Prostate gland (tissue), 2 donors: ENCODE results near the gene ZNF547. TPM values are rescaled to one million over a fixed set of nuclear protein-coding genes. Genes with fewer than 3 reads are reported as not detected.

Experiments used
- DNase-seq: peaks from one replicate; pipeline ENCODE4 v3.0.0-alpha.2; 2019; ENCODE audit warnings: low spot score
- H3K27ac ChIP-seq, 2 donors: fragments of 200-600 bp; sonication (generic); 2 replicates each; pipeline ENCODE4 v1.5.1; 2017 to 2019
- H3K27me3 ChIP-seq: fragments of 200-600 bp; sonication (generic); replicated peaks from 2 replicates; pipeline ENCODE4 v1.5.1; 2019; ENCODE audit not compliant: insufficient read depth
- H3K36me3 ChIP-seq, 2 donors: fragments of 200-600 bp; sonication (generic); 1 replicate in 1 of 2; 2 replicates in 1 of 2; pipeline versions ENCODE4 v1.5.1 to v1.8.1; 2017 to 2019
- H3K4me1 ChIP-seq: fragments of 200-600 bp; sonication (generic); replicated peaks from 2 replicates; pipeline ENCODE4 v1.5.1; 2019
- H3K4me3 ChIP-seq, 2 donors: fragments of 200-600 bp; sonication (generic); 2 replicates each; pipeline ENCODE4 v1.5.1; 2017 to 2019
- H3K9me3 ChIP-seq: fragments of 200-600 bp; sonication (generic); 2 replicates; pipeline ENCODE4 v1.5.1; 2017
- CTCF ChIP-seq, 4 experiments: fragments of 200-600 bp in 2 of 4; fragments of 450-650 bp in 2 of 4; sonication (generic) in 2 of 4; IDR thresholded peaks; 1 replicate in 3 of 4; 2 replicates in 1 of 4; pipeline ENCODE4 v1.5.1; 2016 to 2019; ENCODE audit warnings: antibody characterized with exemption in 4 of 4, mild to moderate bottlenecking in 2 of 4, moderate library complexity in 2 of 4
- POLR2A ChIP-seq: fragments of 450-650 bp; IDR thresholded peaks from one replicate; pipeline ENCODE4 v1.6.1; 2016; ENCODE audit warnings: antibody characterized with exemption, mild to moderate bottlenecking
- POLR2AphosphoS5 ChIP-seq: sonication (generic); formaldehyde crosslinking; IDR thresholded peaks from one replicate; pipeline ENCODE4 v1.6.1; 2017; ENCODE audit warnings: antibody characterized with exemption
- WGBS: methylation state at CpG from one replicate; pipeline ENCODE4 v1.1.5; 2018; 5-methylcytosine and 5-hydroxymethylcytosine counted together
- intact Hi-C: fragments of 100-400 bp; cut with DNase I; formaldehyde crosslinking; loops from one replicate; pipeline ENCODE4 v1.14.2; 2022
- total RNA-seq, 2 donors: library from RNA; depleted of rRNA; stranded (reverse); fragments of >200 nt; gene quantifications; one replicate each; pipeline ENCODE4 v1.1.0, GENCODE V29; 2016

Gene ZNF547
- 1 to 10 TPM; 4.3 to 8.2 TPM for total RNA-seq

- no peaks in the 10 kb centered on the region for H3K27me3 ChIP-seq
- TF ChIP-seq POLR2A (peak; percentile 51), POLR2AphosphoS5 (peak; percentile 100), CTCF (IDR thresholded peaks at IDR 0.05) (no peak)
- no peaks in the 10 kb centered on the region for H3K9me3 ChIP-seq
- H3K4me3 ChIP-seq, result peak within 1 kb of the TSS; percentile 78 to 90
- intact Hi-C loops, result no loop called here
- H3K27ac ChIP-seq, result peak within 1 kb of the TSS; percentile 94 to 95
- peak; percentile 99 for DNase-seq
- H3K4me1 ChIP-seq, result no peaks in the 10 kb centered on the region
- no peaks in the 10 kb centered on the region for H3K36me3 ChIP-seq
- WGBS, result under 1% methylated on average over 45 of the region's 47 CpGs
Measured at GRCh38 chr19:57362997-57363687, at the start of gene ZNF547, which contains the start of gene TRAPPC2B. TSS of gene ZNF547 (plus strand) at chr19:57363551. CDS start at chr19:57368556, 5,005 bp downstream. TSS of gene TRAPPC2B (plus strand) at chr19:57363551. CDS start at chr19:57364834, 1,283 bp downstream.

DNA sequence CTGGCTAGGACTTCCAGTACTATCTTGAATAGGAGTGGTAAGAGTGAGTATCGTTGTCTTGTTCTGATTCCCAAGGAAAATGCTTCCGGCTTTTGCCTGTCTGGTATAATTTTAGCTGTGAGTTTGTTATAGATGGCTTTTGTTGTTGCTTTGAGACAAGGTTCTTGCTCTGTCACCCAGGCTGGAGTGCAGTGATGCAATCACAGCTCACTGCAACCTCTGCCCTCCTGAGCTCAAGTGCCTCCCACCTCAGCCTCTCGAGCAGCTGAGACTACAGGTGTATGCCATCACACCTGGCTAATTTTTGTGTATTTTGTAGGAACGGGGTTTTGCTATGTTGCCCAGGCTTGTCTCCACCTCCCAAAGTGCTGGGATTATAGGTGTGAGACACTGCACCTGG is 49.2 kb upstream of the ZNF547 start:
- H3K27ac ChIP-seq, result no peak overlapping the region
- no peaks in the 10 kb centered on the region for H3K9me3 ChIP-seq
- intact Hi-C loops, result no loop called here
- H3K36me3 ChIP-seq, result no peaks in the 10 kb centered on the region
- no peaks in the 10 kb centered on the region for H3K4me1 ChIP-seq
- no peaks in the 10 kb centered on the region for H3K27me3 ChIP-seq
- H3K4me3 ChIP-seq, result no peak overlapping the region
- WGBS, result 75% methylated on average over 4 of the region's 4 CpGs
- TF ChIP-seq POLR2AphosphoS5 (no peak), CTCF (IDR thresholded peaks at IDR 0.05) (no peak), POLR2A (no peak)
- DNase-seq, result no peak

- H3K36me3 ChIP-seq, result no peaks in the 10 kb centered on the region
- no peak for DNase-seq
- no peaks in the 10 kb centered on the region for H3K27me3 ChIP-seq
- intact Hi-C loops, result no loop called here
- TF ChIP-seq CTCF (IDR thresholded peaks at IDR 0.05) (no peak), POLR2A (no peak), POLR2AphosphoS5 (no peak)
- no peak overlapping the region for H3K27ac ChIP-seq
- H3K4me1 ChIP-seq, result peaks cover 7% of the 10 kb centered on the region
- WGBS, result 9% methylated on average over 29 of the region's 29 CpGs
- no peaks in the 10 kb centered on the region for H3K9me3 ChIP-seq
- H3K4me3 ChIP-seq, result no peak overlapping the region
Measured at GRCh38 chr19:57317503-57317902, 45.8 kb upstream of the ZNF547 start.

- 6% methylated on average over 1 of the region's 1 CpG for WGBS
- intact Hi-C loops, result no loop called here
Measured at GRCh38 chr19:57319869-57320179, 43.5 kb upstream of the ZNF547 start.

DNA sequence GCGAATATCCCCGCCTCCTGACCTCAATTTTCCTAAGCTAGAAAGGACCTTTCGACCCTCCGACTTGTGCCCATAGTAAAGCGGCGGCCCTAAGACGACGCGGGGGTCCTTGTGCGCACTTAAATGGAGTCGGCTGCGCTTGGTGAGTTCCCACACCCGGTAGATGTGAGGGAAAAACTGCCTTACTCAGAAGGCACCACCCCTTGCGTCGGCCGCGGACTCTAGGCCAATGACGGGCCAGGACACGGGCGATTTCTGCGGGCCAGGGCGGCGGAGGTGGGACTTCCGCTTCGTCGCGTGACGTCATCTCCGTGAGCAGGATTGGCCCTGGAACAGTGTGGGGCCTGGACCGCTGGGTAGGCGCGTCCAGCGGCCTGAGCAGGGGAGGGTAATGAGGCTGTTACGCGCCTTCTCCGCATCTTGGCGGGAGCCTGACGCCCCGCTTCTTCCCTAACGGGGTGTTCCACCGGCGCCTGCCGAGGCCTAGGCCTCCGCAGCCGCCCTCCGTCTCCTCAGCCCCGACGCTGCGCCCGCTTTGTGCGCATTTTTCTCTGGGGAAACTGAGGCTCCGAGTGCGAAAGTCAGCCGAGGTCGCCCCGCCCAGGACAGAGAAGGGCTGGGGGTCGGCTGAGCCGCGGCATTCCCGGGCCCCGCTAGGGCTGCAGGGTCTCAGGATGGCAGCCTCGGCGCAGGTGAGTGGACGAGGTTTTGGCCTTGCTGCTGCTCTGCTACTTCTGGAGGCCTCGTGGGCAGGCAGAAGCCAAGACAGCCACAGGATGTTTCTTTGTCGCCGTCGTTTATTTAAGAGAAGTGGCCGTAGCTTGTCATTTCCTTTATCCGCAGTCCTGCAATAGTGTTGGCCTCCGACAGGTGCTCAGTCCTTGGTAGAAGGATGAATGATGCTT is 42.9 kb upstream of the ZNF547 start, which contains the start of gene ZNF543:
Gene ZNF543 (plus strand): TSS at position 293 of the 905 bp plus-strand sequence. CDS start 382 bp downstream, at position 675.
- intact Hi-C loops, result no loop called here
- H3K4me3 ChIP-seq, result peak within 1 kb of the TSS; percentile 72 to 84
- H3K27me3 ChIP-seq, result no peaks in the 10 kb centered on the region
- H3K9me3 ChIP-seq, result no peaks in the 10 kb centered on the region
- H3K36me3 ChIP-seq, result peaks cover 3 to 21% of the 10 kb centered on the region in 2 donors
- peak within 1 kb of the TSS; percentile 72 to 88 for H3K27ac ChIP-seq
- peak; percentile 92 for DNase-seq
- WGBS, result under 1% methylated on average over 68 of the region's 71 CpGs
- peaks cover 7% of the 10 kb centered on the region for H3K4me1 ChIP-seq
- peak; percentile 94 for TF ChIP-seq POLR2AphosphoS5
- no peak for TF ChIP-seq CTCF (IDR thresholded peaks at IDR 0.05)
- peak; percentile 70 for TF ChIP-seq POLR2A

More at GRCh38 chr19:57319869-57320179, 43.5 kb upstream of the ZNF547 start:
- peaks cover 3 to 14% of the 10 kb centered on the region in 2 donors for H3K36me3 ChIP-seq
- TF ChIP-seq POLR2AphosphoS5, result no peak
- H3K27me3 ChIP-seq, result no peaks in the 10 kb centered on the region
- peak overlapping the region; percentile 72 to 88 for H3K27ac ChIP-seq
- H3K4me1 ChIP-seq, result peaks cover 7% of the 10 kb centered on the region
- H3K9me3 ChIP-seq, result no peaks in the 10 kb centered on the region
- H3K4me3 ChIP-seq, result peak overlapping the region; percentile 72 to 84
- DNase-seq, result no peak
